ENCODE data around the gene PCDH17.

DNA sequence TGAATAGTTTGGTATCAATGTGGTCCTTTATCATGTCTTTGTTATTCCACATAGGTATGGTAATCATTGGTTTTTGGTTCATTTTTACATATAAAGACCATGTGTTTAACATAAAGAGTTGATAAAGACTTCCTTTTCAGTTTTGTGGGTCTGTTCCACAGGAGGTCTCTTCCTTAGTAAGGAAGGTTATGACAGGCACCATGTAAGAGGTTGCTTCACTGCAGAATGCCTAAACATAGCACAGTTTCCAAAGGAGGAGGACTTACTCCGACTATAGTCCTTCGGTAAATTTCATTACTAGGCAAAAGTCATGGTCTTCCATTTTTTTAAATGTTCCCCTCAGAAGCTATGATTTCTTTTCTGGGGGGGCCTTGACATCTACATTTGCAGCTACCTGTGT lies 27.1 kb upstream of the PCDH17 start:
- no peak for TF ChIP-seq MEF2D (tag; conservative IDR thresholded peaks at IDR 0.05; ENCODE audit: low read depth)
- no peak for TF ChIP-seq PHB2 (IDR thresholded peaks at IDR 0.05; ENCODE audit: low read depth)
- no peak for TF ChIP-seq RNF2 (IDR thresholded peaks at IDR 0.05)
- TF ChIP-seq, protein P1, sequence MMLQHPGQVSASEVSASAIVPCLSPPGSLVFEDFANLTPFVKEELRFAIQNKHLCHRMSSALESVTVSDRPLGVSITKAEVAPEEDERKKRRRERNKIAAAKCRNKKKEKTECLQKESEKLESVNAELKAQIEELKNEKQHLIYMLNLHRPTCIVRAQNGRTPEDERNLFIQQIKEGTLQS (IDR thresholded peaks at IDR 0.05) = no peak
- TF ChIP-seq, protein P1 (CRISPR knock-in tag; conservative IDR thresholded peaks at IDR 0.05) = no peak
